Tibial nerve (tissue), 4 donors: ENCODE results near the gene NPR1. TPM values are rescaled to one million over a fixed set of nuclear protein-coding genes. Genes with fewer than 3 reads are reported as not detected.

Source experiments
- DNase-seq, 2 donors: peaks; one replicate each; pipeline ENCODE4 v3.0.0-alpha.2; 2019; ENCODE audit warnings: low spot score in 2 of 2
- H3K27ac ChIP-seq, 4 donors: fragments of 200-600 bp; sonication (generic) in 3 of 4; one replicate each; pipeline ENCODE4 v1.5.1; 2017 to 2019; ENCODE audit warnings: mild to moderate bottlenecking in 1 of 4
- H3K27me3 ChIP-seq, 2 donors: fragments of 200-600 bp; sonication (generic) in 1 of 2; one replicate each; pipeline versions ENCODE4 v1.5.1 to v1.6.0; 2017 to 2019
- H3K36me3 ChIP-seq, 3 donors: fragments of 200-600 bp; sonication (generic); one replicate each; pipeline ENCODE4 v1.5.1; 2018 to 2019
- H3K4me1 ChIP-seq, 4 donors: fragments of 200-600 bp; sonication (generic) in 3 of 4; one replicate each; pipeline ENCODE4 v1.5.1; 2017 to 2019
- H3K4me3 ChIP-seq, 4 donors: fragments of 200-600 bp; sonication (generic) in 3 of 4; one replicate each; pipeline ENCODE4 v1.5.1; 2017 to 2019; ENCODE audit warnings: mild to moderate bottlenecking in 1 of 4, moderate library complexity in 1 of 4
- H3K9me3 ChIP-seq, 4 donors: fragments of 200-600 bp; sonication (generic) in 3 of 4; one replicate each; pipeline ENCODE4 v1.5.1; 2017 to 2019
- EP300 ChIP-seq, 2 donors: sonication (generic); formaldehyde crosslinking; IDR thresholded peaks; one replicate each; pipeline ENCODE4 v1.6.1; 2017; ENCODE audit warnings: antibody characterized with exemption in 2 of 2, mild to moderate bottlenecking in 1 of 2
- POLR2A ChIP-seq, 2 donors: fragments of 450-650 bp; IDR thresholded peaks; one replicate each; pipeline ENCODE4 v1.6.1; 2017; ENCODE audit warnings: antibody characterized with exemption in 2 of 2, mild to moderate bottlenecking in 2 of 2, moderate library complexity in 2 of 2
- WGBS, 2 donors: methylation state at CpG; one replicate each; pipeline ENCODE4 v1.1.5; 2018; 5-methylcytosine and 5-hydroxymethylcytosine counted together
- total RNA-seq, 4 donors: library from RNA; depleted of rRNA; stranded (reverse); fragments of >200 nt; gene quantifications; one replicate each; pipeline ENCODE4 v1.1.0, GENCODE V29; 2016
- TF ChIP-seq, protein P1 (sequence below), 5 experiments: fragments of 200-600 bp in 3 of 5; fragments of 450-650 bp in 2 of 5; sonication (generic) in 3 of 5; IDR thresholded peaks; one replicate each; pipeline ENCODE4 v1.5.1; 2016 to 2019; ENCODE audit warnings: antibody characterized with exemption in 5 of 5, mild to moderate bottlenecking in 3 of 5, moderate library complexity in 2 of 5

NPR1 gene
- total RNA-seq, 4 donors from 2014 or later: 36.9 to 87.5 (median 58.4) TPM

DNA sequence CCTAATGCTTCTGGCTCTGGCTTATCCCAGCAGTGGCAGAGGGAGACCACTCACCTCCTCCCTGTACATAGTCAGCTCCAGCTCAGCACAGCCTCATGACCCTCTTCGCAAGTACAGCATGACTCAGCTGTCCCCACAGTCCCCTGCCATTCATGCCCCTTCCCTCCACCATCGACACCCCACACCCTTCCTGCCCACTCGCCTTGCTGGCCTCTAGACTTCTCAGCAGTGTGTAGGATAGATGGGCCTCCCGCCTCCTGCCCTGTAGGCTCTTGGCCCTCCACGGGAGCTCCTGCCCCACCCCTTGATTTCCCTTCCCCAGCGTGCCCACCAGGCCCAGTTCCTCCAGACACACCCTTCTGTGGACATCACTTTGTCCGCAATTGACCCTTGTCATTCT is 9.8 kb downstream of the NPR1 start:
- no peak for TF ChIP-seq EP300 (IDR thresholded peaks at IDR 0.05)
- no peak for TF ChIP-seq POLR2A (IDR thresholded peaks at IDR 0.05)
- TF ChIP-seq, protein P1, sequence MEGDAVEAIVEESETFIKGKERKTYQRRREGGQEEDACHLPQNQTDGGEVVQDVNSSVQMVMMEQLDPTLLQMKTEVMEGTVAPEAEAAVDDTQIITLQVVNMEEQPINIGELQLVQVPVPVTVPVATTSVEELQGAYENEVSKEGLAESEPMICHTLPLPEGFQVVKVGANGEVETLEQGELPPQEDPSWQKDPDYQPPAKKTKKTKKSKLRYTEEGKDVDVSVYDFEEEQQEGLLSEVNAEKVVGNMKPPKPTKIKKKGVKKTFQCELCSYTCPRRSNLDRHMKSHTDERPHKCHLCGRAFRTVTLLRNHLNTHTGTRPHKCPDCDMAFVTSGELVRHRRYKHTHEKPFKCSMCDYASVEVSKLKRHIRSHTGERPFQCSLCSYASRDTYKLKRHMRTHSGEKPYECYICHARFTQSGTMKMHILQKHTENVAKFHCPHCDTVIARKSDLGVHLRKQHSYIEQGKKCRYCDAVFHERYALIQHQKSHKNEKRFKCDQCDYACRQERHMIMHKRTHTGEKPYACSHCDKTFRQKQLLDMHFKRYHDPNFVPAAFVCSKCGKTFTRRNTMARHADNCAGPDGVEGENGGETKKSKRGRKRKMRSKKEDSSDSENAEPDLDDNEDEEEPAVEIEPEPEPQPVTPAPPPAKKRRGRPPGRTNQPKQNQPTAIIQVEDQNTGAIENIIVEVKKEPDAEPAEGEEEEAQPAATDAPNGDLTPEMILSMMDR (IDR thresholded peaks at IDR 0.05): no peak
- WGBS, 2 donors: 70 to 82% methylated on average over 7 of the region's 7 CpGs
- no peaks in the 10 kb centered on the region for H3K27me3 ChIP-seq
- peaks cover 0 to 6% (median 0%) of the 10 kb centered on the region in 3 donors for H3K36me3 ChIP-seq
- peaks cover 0 to 4% (median 0%) of the 10 kb centered on the region in 4 donors for H3K4me1 ChIP-seq
- no peaks in the 10 kb centered on the region for H3K9me3 ChIP-seq
- H3K27ac ChIP-seq: no peak overlapping the region
- no peak overlapping the region for H3K4me3 ChIP-seq
- no peak for DNase-seq

DNA sequence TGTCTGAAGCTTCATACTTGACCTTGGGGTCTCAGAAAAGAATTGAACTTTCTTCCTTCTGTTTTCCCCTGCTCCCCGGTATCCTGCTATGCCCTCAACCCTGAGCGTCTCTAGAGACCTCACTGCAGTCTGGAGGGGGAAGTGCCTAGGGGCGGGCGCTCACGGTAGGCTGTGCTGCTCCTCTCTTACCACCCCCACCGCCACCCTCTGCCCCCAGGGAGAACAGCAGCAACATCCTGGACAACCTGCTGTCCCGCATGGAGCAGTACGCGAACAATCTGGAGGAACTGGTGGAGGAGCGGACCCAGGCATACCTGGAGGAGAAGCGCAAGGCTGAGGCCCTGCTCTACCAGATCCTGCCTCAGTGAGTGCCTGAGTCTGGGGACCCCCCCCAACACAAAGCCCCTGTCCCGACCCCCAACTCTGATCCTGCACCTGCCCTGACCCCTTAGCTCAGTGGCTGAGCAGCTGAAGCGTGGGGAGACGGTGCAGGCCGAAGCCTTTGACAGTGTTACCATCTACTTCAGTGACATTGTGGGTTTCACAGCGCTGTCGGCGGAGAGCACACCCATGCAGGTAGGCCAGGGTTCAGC is 10.3 kb downstream of the NPR1 start:
- H3K27me3 ChIP-seq: no peaks in the 10 kb centered on the region
- no peak for DNase-seq
- no peaks in the 10 kb centered on the region for H3K9me3 ChIP-seq
- TF ChIP-seq, protein P1 (IDR thresholded peaks at IDR 0.05): no peak
- TF ChIP-seq POLR2A (IDR thresholded peaks at IDR 0.05): no peak
- no peak for TF ChIP-seq EP300 (IDR thresholded peaks at IDR 0.05)
- no peak overlapping the region for H3K4me3 ChIP-seq
- no peak overlapping the region for H3K27ac ChIP-seq
- WGBS, 2 donors: 85 to 86% methylated on average over 17 to 18 of the region's 18 CpGs
- H3K4me1 ChIP-seq: peaks cover 0 to 4% (median 0%) of the 10 kb centered on the region in 4 donors
- peaks cover 0 to 9% (median 0%) of the 10 kb centered on the region in 3 donors for H3K36me3 ChIP-seq

DNA sequence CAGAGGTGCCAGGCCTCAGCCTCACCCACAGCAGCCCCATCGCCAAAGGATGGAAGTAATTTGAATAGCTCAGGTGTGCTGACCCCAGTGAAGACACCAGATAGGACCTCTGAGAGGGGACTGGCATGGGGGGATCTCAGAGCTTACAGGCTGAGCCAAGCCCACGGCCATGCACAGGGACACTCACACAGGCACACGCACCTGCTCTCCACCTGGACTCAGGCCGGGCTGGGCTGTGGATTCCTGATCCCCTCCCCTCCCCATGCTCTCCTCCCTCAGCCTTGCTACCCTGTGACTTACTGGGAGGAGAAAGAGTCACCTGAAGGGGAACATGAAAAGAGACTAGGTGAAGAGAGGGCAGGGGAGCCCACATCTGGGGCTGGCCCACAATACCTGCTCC is 15.0 kb downstream of the NPR1 start:
- Histone ChIP-seq H3K36me3 (peaks cover 0 to 9% (median 0%) of the 10 kb centered on the region in 3 donors), H3K4me3 (no peak overlapping the region), H3K27me3 (no peaks in the 10 kb centered on the region), H3K4me1 (peaks cover 0 to 18% (median 4%) of the 10 kb centered on the region in 4 donors), H3K9me3 (no peaks in the 10 kb centered on the region), H3K27ac (no peak overlapping the region)
- DNase-seq: no peak
- 67 to 92% methylated on average over 4 of the region's 4 CpGs for WGBS, 2 donors
- TF ChIP-seq, protein P1 (IDR thresholded peaks at IDR 0.05): no peak
- TF ChIP-seq POLR2A (IDR thresholded peaks at IDR 0.05) (no peak), EP300 (IDR thresholded peaks at IDR 0.05) (no peak)

DNA sequence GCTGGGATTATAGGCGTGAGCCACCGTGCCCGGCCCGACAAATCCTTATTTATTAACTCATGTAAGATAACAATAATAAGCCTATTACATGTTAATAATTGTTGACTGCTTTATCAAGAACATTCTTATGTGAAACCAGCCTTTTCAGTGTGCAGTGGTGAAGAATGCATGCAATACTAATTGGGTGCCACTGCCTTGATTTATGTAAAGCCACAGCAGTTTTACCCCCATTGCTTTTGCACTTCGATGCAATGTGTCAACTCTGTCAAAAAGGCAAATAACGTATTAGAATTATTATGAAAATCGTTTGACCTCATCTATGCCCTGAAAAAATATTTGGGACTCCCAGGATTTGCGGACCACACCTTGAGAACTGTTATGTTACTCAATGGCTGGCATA is 18.3 kb downstream of the NPR1 start:
- no peak overlapping the region for H3K27ac ChIP-seq
- WGBS, 2 donors: 88 to 93% methylated on average over 8 of the region's 8 CpGs
- H3K27me3 ChIP-seq: no peaks in the 10 kb centered on the region
- DNase-seq: no peak
- peaks cover 0 to 3% (median 0%) of the 10 kb centered on the region in 3 donors for H3K36me3 ChIP-seq
- H3K4me1 ChIP-seq: peaks cover 0 to 22% (median 7%) of the 10 kb centered on the region in 4 donors
- TF ChIP-seq EP300 (IDR thresholded peaks at IDR 0.05) (no peak), POLR2A (IDR thresholded peaks at IDR 0.05) (no peak)
- TF ChIP-seq, protein P1 (IDR thresholded peaks at IDR 0.05): no peak
- no peaks in the 10 kb centered on the region for H3K9me3 ChIP-seq
- no peak overlapping the region for H3K4me3 ChIP-seq

DNA sequence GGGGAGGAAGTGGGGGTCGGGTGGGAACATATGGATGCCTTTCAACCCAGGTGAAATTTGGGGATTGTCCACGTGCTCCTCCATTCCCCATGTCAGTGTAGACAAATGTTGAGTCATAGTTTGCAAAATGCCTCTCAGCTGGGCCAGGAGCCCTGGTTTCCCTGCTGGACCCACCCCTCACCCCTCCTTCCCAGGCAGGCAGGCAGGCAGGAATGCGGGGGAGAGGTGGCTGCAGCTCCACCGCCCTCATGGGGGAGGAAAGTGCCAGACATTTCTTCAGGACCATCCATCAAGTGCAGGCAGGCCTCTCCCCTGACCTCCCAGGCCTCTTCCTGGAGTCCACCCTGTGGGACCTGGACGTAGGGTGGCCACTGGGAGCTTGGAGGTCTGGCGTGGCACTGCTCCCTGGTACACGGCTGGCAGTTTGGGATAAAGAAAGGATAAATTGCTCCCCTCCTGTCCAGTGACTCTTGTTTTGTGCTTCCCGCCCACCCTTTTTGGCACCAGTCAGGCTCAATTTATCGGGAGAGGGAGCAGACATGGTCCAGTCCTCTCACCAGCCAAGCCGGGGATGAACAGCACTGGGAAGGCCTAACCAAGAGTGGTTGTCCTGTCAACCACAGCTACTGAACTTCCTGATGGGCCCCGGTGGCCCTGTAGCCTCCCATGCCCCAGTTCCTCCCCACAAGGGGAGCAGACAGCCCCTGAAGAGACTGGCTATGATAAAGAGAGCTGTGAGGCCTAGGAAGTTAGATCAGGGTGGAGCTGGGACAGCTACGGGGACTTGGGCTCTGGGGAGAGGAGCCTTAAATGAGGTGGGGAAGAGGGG is 18.9 kb downstream of the NPR1 start:
- H3K27me3 ChIP-seq: no peaks in the 10 kb centered on the region
- 62 to 70% methylated on average over 10 to 12 of the region's 12 CpGs for WGBS, 2 donors
- H3K36me3 ChIP-seq: peaks cover 0 to 3% (median 0%) of the 10 kb centered on the region in 3 donors
- DNase-seq: no peak
- no peaks in the 10 kb centered on the region for H3K9me3 ChIP-seq
- peaks cover 0 to 20% (median 7%) of the 10 kb centered on the region in 4 donors for H3K4me1 ChIP-seq
- peak overlapping the region; percentile 38 to 79 (median 69) for H3K27ac ChIP-seq
- TF ChIP-seq EP300 (IDR thresholded peaks at IDR 0.05) (peak in 1 of 2 donors; percentile 31), POLR2A (IDR thresholded peaks at IDR 0.05) (no peak)
- peak overlapping the region in 1 of 4 donors; percentile 32 for H3K4me3 ChIP-seq
